ENCODE measurements around the gene ATG7.
"Not testable (repeated sequence)": the region's sequence is repeated elsewhere in the genome, so short reads cannot be mapped to it uniquely, and the experiment has no call there.

Gene ATG7

GRCh38 chr3:11558002-11558401, 285.8 kb downstream of the ATG7 start:
- DNase-seq, result no peak

GRCh38 chr3:11558411-11558903, 286.3 kb downstream of the ATG7 start:
- no peak for DNase-seq

GRCh38 chr3:11558918-11559815, 287.0 kb downstream of the ATG7 start:
- DNase-seq, result no peak

- DNase-seq, result no peak
Observed at GRCh38 chr3:11559816-11560633, 287.8 kb downstream of the ATG7 start.

- DNase-seq, result no peak
Observed at GRCh38 chr3:11560746-11561145, 288.5 kb downstream of the ATG7 start.

GRCh38 chr3:11562277-11562881, 290.2 kb downstream of the ATG7 start:
- no peak for DNase-seq

- DNase-seq, result no peak
Observed at GRCh38 chr3:11563159-11563864, 291.1 kb downstream of the ATG7 start.

GRCh38 chr3:11563865-11564185, 291.6 kb downstream of the ATG7 start:
- no peak for DNase-seq

GRCh38 chr3:11564577-11565001, 292.4 kb downstream of the ATG7 start:
- no peak for DNase-seq

GRCh38 chr3:11565072-11565471, 292.9 kb downstream of the ATG7 start:
- no peak for DNase-seq

GRCh38 chr3:11565492-11565891, 293.3 kb downstream of the ATG7 start:
- no peak for DNase-seq

- no peak for DNase-seq
Observed at GRCh38 chr3:11565932-11566331, 293.7 kb downstream of the ATG7 start.

GRCh38 chr3:11566478-11566877, 294.3 kb downstream of the ATG7 start:
- no peak for DNase-seq

- no peak for DNase-seq
Observed at GRCh38 chr3:11566916-11567315, 294.7 kb downstream of the ATG7 start.

- DNase-seq, result no peak
Observed at GRCh38 chr3:11567516-11568467, 295.6 kb downstream of the ATG7 start.

GRCh38 chr3:11568503-11569155, 296.4 kb downstream of the ATG7 start:
- no peak for DNase-seq

GRCh38 chr3:11569156-11569741, 297.1 kb downstream of the ATG7 start:
- no peak for DNase-seq

- DNase-seq, result no peak
Observed at GRCh38 chr3:11570251-11570650, 298.1 kb downstream of the ATG7 start.

- no peak for DNase-seq
Observed at GRCh38 chr3:11570789-11571495, 298.7 kb downstream of the ATG7 start.

GRCh38 chr3:11572660-11573059, 300.5 kb downstream of the ATG7 start:
- DNase-seq, result not testable (repeated sequence)

Data from NCI-H2029 (cell line).